RWPE2 (cell line): ENCODE results near the gene ZNF398.

ENCODE experiments used
- ATAC-seq: fragments of 200-7000 bp; cut with Tn5 transposase; 3 replicates; pipeline ENCODE4 v1.9.1; 2021; ENCODE audit warnings: low read depth
- DNase-seq: peaks from one replicate; pipeline ENCODE4 v3.0.0-alpha.2; 2020; ENCODE audit warnings: low spot score
- H3K27ac ChIP-seq: fragments of 450-650 bp; 2 replicates; pipeline ENCODE4 v1.5.1; 2017; ENCODE audit warnings: mild to moderate bottlenecking; ENCODE audit not compliant: poor library complexity, severe bottlenecking
- H3K27me3 ChIP-seq: fragments of 250-450 bp; sonication (Bioruptor Pico); 2 replicates; pipeline ENCODE4 v1.5.1; 2021; ENCODE audit warnings: mild to moderate bottlenecking, moderate library complexity; ENCODE audit not compliant: insufficient read depth, poor library complexity, severe bottlenecking
- H3K36me3 ChIP-seq: fragments of 250-450 bp; sonication (Bioruptor Pico); 2 replicates; pipeline ENCODE4 v1.5.1; 2020; ENCODE audit warnings: low read depth, mild to moderate bottlenecking, moderate library complexity
- H3K4me1 ChIP-seq: fragments of 250-450 bp; sonication (Bioruptor Pico); 2 replicates; pipeline ENCODE4 v1.5.1; 2021; ENCODE audit warnings: mild to moderate bottlenecking, moderate library complexity; ENCODE audit not compliant: insufficient read depth, poor library complexity, severe bottlenecking
- H3K4me3 ChIP-seq: fragments of 250-450 bp; sonication (Bioruptor Pico); 2 replicates; pipeline ENCODE4 v1.5.1; 2021; ENCODE audit warnings: mild to moderate bottlenecking, moderate library complexity; ENCODE audit not compliant: severe bottlenecking
- H3K9me3 ChIP-seq: fragments of 250-450 bp; sonication (Bioruptor Pico); 2 replicates; pipeline ENCODE4 v1.5.1; 2021; ENCODE audit warnings: mild to moderate bottlenecking, moderate library complexity; ENCODE audit not compliant: severe bottlenecking
- CTCF ChIP-seq: fragments of 450-650 bp; IDR thresholded peaks from one replicate; pipeline ENCODE4 v1.5.1; 2017; ENCODE audit warnings: mild to moderate bottlenecking, moderate library complexity; ENCODE audit not compliant: poor library complexity, severe bottlenecking

ZNF398 gene

DNA sequence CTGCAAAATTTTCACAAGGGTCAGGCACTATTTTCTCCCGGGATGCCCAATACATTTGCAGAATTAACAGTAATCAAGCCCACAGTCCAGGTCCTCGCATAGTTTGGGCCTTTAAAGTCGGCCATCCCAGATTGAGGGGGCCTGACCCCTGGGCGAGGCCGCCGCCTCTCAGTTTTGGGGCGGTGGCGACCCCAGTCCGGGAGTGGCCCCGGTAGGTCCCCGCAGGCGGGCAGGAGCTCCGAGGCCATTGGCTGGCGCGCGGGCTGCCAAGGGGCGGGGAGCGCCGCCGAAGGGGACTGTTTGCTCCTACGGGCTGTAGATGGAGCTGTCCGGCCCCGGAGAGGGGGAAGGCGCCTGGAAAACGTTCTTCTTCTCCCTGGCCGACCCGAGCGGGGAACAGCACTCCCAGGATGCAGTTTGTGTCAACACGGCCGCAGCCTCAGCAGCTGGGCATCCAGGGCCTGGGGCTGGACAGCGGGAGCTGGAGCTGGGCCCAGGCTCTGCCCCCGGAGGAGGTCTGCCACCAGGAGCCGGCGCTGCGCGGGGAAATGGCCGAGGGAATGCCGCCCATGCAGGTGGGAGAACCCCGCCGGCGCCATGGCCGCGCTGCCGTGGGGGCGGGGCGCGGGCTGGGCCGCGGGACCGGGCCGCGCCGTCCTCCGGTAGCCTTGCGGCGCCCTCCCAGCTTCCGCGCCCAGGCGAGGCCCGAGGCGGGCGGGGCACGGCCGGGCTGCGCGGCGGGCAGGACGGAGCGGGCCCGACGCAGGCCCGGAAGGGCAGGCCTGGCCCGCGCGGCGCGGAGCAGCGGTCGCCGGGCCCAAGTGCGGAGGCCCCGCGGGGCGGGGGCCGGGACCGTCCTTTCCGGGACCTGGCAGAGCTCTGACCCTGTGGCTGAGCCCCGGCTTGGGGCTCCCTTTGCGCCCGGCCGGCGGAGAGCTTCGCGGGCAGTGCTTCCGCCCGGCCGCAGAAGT, 48.2 kb downstream of the ZNF398 start, which contains the start of gene ZNF282:
Gene ZNF282 (plus strand): TSS at position 367 of the 971 bp plus-strand sequence. CDS start 44 bp downstream, at position 411.
- DNase-seq, result peak; percentile 91
- ATAC-seq, result peak; percentile 90
- peak; percentile 89 for TF ChIP-seq CTCF
- peak within 1 kb of the TSS; percentile 82 for H3K27ac ChIP-seq
- H3K9me3 ChIP-seq, result no peaks in the 10 kb centered on the region
- peaks cover 27% of the 10 kb centered on the region for H3K36me3 ChIP-seq
- H3K4me1 ChIP-seq, result peaks cover 21% of the 10 kb centered on the region
- H3K4me3 ChIP-seq, result peak within 1 kb of the TSS; percentile 90
- no peaks in the 10 kb centered on the region for H3K27me3 ChIP-seq

DNA sequence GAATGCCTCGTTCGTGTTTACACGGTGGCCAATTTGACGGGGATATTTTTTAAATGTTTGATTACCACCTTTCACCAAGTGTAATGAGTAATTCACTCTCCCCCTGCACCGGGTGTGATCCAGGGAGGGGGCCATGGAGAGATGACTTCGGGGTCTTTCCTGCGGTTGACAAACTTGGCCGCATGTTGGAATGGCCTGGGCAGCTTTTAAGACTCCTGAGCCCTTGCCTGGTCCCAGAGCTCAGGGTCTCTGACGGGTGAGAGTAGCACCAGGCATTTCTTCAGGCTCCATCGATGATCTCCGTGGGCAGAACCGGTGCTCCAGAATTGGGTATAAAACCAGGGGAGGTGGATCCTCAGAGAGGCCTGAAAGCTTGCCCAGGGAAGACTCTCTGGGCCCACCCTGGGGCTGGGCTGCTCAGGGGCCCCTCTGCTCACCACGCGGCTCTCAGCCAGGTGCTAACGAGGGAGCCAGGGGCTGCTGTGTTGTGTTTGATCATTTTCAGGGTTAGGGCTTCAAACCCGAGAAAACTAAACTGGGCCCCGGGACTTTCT, 49.0 kb downstream of the ZNF398 start:
- Histone ChIP-seq H3K27me3 (no peaks in the 10 kb centered on the region), H3K27ac (peak overlapping the region; percentile 82), H3K4me1 (peaks cover 21% of the 10 kb centered on the region), H3K4me3 (peak overlapping the region; percentile 90), H3K9me3 (no peaks in the 10 kb centered on the region), H3K36me3 (peaks cover 35% of the 10 kb centered on the region)
- ATAC-seq (0 out of 3 replicates have a peak, but pooled peaks have one; percentile 6), DNase-seq (no peak)
- TF ChIP-seq CTCF, result no peak

GRCh38 chr7:149196705-149197171, 49.5 kb downstream of the ZNF398 start:
- Histone ChIP-seq H3K4me3 (peak overlapping the region; percentile 90), H3K27ac (peak overlapping the region; percentile 82), H3K27me3 (no peaks in the 10 kb centered on the region), H3K4me1 (peaks cover 21% of the 10 kb centered on the region), H3K9me3 (no peaks in the 10 kb centered on the region), H3K36me3 (peaks cover 40% of the 10 kb centered on the region)
- no peak for TF ChIP-seq CTCF
- ATAC-seq (peak; percentile 32), DNase-seq (no peak)

DNA sequence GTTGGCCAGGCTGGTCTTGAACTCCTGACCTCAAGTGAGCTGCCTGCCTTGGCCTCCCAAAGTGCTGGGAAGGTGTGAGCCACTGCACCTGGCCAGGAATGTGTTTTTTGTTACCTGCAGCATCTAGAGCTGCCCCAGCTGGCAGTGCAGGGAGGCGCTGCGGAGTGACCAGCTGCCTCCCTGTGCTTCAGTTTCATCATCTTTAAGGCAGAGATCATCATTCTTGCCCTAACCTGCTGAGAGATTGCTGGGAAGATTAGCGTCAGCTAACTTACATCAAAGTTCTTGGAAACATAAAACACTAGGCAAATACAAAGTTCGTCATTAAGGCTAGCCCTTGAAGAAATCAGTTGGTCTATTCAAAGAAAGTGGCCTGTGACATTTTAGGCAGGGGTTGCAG, 50.4 kb downstream of the ZNF398 start:
- ATAC-seq (no peak; the same call in 2 of the 3 replicates), DNase-seq (no peak)
- H3K9me3 ChIP-seq, result no peaks in the 10 kb centered on the region
- no peaks in the 10 kb centered on the region for H3K27me3 ChIP-seq
- H3K36me3 ChIP-seq, result peaks cover 48% of the 10 kb centered on the region
- H3K4me3 ChIP-seq, result no peak overlapping the region
- peak overlapping the region; percentile 82 for H3K27ac ChIP-seq
- peak; percentile 13 for TF ChIP-seq CTCF
- H3K4me1 ChIP-seq, result peaks cover 21% of the 10 kb centered on the region
